Raji (cell line): ENCODE measurements around the gene RIOX2.

Experiments
- POLR2A ChIP-seq: IDR thresholded peaks from 2 replicates; pipeline ENCODE4 v1.6.1; 2011; ENCODE audit warnings: low read depth, low read length, control low read depth; ENCODE audit not compliant: insufficient read depth

Gene RIOX2

DNA sequence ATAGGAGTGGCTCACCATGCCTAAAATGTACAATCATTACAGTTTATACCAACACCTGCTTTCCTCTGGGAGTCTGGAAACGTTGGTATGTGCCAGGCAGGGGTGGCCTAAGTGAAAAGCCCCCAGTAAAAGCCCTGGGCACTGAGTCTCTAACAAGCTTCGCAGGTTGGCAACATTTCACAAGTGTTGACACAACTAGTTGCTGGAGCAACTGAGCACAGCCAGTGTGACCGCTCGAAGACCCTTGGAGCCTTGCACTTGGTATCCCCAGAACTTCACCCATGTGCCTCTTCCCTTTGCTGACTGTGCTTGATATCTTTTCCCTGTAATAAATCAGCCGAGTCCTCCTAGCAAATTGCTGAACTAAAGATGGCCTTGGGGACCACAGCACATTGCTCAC lies 2.7 kb downstream of the RIOX2 start:
- TF ChIP-seq POLR2A = no peak

DNA sequence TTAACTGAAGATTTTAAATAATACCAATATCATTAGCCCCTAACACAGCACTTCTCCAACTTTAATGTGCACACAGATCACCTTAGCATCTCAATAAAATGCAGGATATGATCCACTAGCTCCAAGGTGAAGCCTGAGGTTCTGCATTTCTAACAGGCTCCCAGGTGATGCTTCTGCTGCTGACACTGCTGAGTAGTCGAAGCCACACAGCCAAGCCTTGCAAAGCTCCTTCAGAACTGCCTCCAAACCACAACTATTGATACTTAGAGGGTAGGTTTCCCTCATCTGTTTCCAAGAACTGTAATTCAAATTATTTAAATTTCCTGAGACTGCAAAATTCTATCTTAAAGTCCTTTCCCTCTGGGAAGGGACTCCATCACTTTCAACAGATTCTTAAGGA lies 3.9 kb downstream of the RIOX2 start:
- TF ChIP-seq POLR2A = no peak

DNA sequence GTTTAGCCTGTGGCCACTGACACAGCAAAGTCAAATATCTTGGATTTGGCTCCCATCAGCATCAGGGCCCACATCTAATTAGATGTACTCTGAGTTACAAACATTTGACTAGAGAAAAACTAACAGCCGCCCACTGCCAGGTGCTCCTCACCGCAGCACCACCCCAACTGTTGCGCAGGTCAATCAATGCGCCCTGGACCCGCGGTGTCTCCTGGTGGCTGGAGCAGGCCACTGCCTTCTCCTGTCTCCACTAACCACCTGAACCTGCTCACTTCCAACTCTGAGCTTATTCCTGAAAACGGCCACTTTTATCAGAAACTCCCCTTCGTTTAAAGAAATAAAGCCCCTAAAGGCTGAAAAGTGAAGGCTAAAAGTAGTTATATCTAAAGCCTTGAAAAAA lies 4.3 kb downstream of the RIOX2 start:
- TF ChIP-seq POLR2A = no peak

DNA sequence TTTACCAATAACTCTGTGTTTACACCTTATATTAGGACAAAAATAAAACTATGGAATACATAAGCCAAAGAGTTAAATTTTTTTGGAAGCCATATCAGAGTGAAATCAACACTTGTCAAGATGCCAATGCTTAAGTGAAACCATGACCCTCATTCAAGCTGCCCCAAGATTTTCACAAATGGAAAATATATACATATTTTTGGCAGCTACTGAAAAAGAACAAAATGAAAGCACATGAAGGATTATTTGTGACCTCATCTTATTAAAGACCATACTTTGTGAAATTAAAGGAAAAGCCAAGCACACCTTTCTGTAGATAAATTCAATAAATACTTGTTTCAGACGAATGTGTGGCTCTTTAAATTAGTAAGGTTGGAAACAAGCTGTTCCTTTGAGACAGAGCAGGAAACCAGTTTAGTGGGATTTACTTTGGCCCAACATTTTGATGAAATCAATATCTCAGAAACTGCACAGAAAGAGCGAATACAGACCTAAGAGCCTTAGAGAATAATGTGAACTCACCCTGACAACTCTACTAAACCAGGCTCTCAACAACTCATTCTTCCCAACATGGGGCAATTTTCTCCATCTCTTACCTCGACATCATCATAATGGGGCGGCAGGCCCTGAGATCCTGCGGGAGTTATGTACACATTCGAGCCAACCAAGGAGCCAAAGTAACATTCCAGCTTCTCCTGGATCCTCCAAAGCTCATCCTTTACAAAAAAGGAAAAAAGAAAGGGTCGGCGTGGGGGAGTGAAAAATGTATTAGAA lies 11.1 kb downstream of the RIOX2 start:
- TF ChIP-seq POLR2A = no peak

DNA sequence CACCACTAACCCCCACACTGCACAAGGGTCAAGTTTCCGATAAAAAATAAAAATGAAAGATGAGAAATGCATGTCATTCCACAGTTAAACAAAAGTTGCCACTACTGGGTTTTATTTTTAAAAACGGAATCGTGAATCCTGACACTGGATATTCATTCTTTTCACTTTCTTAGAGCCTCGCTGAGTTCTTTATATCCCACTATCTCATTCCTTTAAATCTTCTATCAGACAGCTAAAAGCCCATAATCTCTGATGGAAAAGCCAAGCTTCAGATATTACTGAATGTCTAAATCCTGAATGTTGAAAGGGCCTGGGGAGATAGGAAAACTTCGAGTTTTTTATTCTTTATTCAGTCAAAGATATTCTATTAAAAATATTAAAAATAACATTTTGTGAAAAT lies 11.7 kb downstream of the RIOX2 start:
- TF ChIP-seq POLR2A = no peak

DNA sequence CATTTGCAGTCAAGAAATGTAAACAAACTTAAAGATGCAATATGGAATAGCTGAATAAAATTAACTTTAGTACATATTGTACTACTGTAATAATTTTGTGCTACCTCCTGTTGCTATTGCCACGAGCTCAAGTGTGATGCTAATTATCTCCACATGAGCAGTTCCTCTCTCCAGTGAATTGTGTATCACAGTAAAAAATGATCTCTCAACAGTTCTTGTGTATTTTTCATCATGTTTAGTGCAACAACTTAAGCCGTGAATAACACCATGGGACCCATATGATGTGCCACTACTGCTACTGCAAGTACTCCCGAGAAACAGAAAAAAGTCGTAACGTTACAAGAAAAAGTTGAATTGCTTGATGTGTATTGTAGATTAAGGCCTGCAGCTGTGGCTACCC lies 12.4 kb downstream of the RIOX2 start:
- TF ChIP-seq POLR2A = no peak

DNA sequence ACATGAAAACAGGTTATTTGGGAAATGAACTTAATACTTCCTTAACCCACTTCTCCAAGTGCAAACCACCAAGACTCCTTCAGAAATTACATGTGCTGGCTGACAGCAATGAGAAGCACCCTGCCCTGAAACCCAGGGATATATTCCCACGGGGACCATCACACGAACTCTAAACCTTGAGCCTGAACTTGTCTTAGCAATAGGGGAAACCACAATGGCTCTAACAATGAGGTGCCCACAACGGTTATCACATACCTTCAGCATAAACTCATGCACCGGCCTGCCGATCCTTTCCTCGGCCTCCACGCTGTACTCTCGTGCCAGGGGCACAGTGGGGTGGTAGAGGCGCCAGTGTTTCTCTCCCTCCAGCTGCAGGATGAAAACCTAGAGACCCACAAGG lies 13.4 kb downstream of the RIOX2 start:
- no peak for TF ChIP-seq POLR2A

DNA sequence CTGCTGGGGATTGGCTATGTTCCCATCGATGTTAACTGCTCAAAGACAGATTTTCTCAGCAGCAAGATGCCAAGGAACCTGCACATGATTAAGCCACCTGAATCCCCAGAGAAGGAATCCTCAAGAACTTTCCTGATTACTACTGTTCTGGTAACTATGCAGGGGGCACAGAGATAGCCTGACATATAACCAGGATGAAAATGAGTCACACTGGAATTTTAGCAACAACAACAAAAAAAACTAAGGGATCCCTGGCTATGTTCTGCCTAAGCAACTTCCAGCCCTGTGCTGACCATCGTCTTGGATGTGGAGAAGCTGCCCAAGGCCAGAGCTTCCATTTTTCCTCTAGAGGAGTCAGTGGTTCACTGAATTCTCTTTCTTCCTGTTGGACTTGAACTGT lies 13.8 kb downstream of the RIOX2 start:
- TF ChIP-seq POLR2A = no peak

DNA sequence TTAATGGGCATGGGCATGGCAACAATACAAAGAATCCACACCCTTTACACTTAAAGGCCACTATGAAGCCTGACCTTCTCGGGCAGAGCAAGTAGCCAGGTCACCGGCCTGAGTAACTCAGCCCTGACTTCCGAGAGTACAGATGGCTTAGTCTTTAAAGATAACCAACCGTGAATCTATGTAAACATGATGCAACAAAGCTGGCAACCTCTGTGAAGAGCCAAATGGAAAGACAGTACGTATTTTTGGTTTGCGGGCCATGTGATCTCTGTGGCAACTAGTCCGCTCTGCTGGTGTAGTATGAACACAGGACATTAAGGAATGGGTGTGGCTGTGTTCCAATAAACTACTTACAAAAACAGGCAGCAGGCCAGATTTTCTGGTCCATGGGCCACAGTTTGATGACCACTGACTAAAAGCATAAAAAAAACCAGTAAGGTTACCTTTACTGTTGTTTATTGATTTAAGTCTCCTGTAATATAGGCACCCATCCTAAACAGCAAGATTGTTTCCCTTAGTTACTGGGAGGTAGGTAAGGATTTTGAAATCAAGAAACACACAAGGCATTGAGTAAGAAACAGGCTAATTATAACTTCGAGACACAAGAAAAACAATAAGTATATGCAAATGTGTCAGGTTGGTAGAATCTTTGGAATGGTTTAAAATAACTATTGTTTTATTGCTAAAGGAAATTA lies 14.5 kb downstream of the RIOX2 start:
- no peak for TF ChIP-seq POLR2A

DNA sequence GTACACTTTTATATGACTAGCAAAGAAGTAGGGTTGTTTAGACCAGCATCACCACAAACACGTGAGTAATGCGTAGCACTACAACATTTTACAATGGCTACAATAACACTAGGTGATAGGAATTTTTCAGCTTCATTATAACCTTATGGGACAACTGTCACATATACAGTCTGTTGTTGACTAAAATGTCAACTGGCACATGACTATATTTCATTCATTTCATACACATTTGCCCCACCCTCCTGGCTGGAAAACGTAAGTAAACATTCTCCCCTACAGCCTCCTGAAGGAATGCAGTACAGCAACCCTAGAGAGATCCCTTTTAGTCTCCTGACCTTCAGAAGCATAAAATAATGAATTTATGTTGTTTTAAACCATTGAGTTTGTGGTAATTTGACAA lies 16.2 kb downstream of the RIOX2 start:
- TF ChIP-seq POLR2A = no peak

DNA sequence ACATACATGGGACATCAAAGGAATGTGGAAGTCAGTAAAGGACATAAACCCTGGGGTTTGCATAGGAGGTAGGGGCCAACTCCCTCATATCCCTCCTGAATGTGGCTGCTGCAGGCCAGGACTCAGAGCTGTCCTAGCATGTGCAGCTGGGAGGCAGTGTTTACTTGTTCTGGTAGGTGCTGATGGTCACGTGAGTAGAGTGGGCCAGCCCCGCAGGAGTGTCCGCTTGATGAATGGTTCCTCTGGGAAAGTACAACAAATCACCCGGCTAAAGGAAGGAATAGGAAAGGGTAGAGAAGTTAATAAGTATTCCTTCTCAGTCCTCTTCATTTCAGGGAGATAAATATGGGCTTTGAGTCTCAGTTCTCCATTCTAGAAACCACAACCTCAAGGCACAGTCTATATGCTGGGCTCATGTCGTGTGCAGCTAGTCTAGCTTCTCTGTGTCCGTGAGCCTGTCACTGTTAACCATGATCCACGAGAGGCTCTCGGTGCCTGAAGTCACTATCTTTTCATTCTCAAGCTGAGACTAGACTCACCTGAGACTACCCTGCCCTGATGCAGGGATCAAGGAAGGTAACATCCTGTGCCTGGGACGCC lies 17.9 kb downstream of the RIOX2 start:
- TF ChIP-seq POLR2A = no peak

DNA sequence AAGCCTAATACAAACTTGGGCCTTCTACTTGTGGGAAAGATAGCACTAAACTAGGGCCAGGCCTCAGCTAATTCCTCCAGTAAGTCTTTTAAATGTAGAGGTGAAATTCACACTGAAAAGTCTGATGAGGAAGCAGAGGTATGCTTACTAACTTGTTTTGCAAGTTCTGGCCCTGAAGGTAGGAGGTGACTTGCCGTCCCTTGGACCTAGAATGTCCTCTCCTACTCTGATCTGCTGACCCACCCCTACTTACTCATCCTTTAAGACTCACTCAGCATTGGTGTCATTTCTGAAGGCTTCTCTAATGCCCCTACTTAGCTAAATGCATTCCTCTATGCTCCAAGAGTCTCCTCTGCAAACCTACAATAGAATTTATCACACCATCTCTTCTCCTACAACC lies 19.4 kb downstream of the RIOX2 start:
- no peak for TF ChIP-seq POLR2A

DNA sequence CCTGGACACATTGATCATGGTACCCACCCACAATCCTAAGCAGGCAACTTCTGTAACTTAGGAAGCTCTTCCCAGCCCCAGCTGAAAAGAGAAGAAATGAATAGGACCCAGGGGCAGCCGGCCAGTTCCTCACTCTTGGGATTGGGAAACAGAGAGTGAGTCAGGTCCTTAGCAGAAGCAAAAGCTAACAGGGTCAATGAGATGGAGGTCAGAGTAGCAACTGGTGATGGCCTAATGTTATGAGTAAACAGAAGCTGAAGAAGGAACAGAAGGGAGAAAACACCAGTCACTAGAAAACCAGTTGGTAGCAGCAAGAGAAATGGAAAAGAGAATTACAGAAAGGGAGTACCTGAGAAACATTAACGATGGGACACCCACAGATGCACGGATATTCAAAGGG lies 20.0 kb downstream of the RIOX2 start:
- TF ChIP-seq POLR2A = no peak

DNA sequence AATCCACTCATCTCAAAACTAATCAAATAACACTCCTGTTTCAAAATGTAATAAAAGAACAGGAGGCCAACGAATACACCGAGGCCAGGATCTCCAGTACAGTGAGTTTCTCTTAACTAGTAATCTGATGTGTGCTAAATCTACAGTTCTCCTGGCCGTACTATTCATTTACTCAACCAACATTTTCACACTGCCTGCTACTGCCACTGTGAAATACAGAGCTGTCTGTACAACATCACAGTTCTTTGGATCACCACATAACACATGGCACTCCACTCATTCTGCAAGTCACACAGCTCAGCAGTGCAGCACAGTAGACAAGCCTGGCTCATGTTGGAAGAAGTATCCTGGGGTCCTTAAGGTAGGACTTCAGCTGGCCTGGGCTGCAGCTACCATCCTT lies 21.9 kb downstream of the RIOX2 start:
- TF ChIP-seq POLR2A = no peak

DNA sequence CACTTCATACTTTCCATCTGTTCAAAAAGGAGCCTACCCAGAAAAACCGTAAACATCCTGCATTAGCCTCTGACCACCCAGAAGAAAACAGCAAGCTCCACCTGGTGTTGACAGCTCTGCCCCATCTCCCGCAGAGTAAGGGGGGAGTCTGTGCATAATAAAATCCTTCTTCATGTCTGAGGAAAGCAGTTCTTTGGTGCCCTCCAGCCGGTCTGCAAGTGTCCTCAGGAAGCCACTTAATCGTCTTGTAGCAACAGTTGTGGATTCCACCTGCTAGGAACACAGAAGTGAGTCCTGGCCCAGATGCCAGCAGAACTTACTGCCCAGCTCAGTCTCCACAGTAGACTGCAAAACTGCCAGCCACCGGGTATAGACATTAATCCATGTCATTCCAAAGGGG lies 22.5 kb downstream of the RIOX2 start:
- TF ChIP-seq POLR2A = no peak

DNA sequence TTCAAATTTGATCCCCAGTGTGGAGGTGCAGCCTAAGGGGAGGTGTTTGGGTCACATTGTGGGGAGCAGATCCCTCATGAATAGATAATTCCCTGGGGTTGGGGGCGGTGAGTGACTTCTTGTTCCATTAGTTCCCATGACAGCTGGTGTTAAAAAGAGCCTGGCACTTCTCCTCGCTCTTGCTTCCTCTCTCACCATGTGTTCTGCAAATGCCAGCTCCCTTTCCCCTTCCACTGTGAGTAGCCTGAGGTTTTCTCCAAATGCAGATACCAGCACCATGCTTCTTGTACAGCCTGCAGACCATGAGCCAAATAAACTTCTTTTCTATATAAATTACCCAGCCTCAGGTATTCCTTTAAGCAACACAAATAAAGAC lies 23.1 kb downstream of the RIOX2 start:
- no peak for TF ChIP-seq POLR2A
